ENCODE data around the gene HERC4.

DNA sequence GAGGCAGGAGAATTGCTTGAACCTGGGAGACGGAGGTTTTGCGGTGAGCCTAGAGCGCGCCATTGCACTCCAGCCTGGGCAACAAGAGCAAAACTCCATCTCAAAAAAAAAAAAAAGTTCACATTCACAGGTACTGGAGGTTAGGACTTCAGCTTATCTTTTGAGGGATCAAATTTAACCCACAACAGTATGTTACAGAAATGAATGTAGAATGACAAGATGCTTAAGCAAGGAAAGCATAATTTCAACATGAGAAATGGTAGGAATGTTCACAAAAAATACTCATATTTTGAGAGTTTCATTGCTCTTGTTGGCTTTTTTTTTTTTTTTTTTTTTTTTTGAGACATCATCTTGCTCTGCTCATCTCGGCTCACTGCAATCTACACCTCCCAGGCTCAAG, 1.9 kb upstream of the HERC4 start:
- no peak for TF ChIP-seq POLR2AphosphoS5 (IDR thresholded peaks at IDR 0.05; ENCODE audit: low read depth, low read length)
- TF ChIP-seq, protein P1, sequence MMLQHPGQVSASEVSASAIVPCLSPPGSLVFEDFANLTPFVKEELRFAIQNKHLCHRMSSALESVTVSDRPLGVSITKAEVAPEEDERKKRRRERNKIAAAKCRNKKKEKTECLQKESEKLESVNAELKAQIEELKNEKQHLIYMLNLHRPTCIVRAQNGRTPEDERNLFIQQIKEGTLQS (IDR thresholded peaks at IDR 0.05), result no peak
- TF ChIP-seq POLR2A (IDR thresholded peaks at IDR 0.05; ENCODE audit: borderline replicate concordance, extremely low read depth, insufficient read depth, insufficient read length), result no peak
- TF ChIP-seq, protein P2, sequence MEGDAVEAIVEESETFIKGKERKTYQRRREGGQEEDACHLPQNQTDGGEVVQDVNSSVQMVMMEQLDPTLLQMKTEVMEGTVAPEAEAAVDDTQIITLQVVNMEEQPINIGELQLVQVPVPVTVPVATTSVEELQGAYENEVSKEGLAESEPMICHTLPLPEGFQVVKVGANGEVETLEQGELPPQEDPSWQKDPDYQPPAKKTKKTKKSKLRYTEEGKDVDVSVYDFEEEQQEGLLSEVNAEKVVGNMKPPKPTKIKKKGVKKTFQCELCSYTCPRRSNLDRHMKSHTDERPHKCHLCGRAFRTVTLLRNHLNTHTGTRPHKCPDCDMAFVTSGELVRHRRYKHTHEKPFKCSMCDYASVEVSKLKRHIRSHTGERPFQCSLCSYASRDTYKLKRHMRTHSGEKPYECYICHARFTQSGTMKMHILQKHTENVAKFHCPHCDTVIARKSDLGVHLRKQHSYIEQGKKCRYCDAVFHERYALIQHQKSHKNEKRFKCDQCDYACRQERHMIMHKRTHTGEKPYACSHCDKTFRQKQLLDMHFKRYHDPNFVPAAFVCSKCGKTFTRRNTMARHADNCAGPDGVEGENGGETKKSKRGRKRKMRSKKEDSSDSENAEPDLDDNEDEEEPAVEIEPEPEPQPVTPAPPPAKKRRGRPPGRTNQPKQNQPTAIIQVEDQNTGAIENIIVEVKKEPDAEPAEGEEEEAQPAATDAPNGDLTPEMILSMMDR (IDR thresholded peaks at IDR 0.05 in 2 of 3, conservative IDR thresholded peaks at IDR 0.05 in 1 of 3; ENCODE audit: borderline replicate concordance in 1 of 3, insufficient read depth in 1 of 3, low read depth in 2 of 3, low read length in 2 of 3), result no peak
- TF ChIP-seq JUND (IDR thresholded peaks at IDR 0.05), result no peak
- no peak for TF ChIP-seq CBX3 (IDR thresholded peaks at IDR 0.05; ENCODE audit: low read depth)
- TF ChIP-seq SIN3A (IDR thresholded peaks at IDR 0.05; ENCODE audit: low read depth), result no peak
- no peak for TF ChIP-seq ZFX (IDR thresholded peaks at IDR 0.05)
- TF ChIP-seq ELF1 (IDR thresholded peaks at IDR 0.05; ENCODE audit: borderline replicate concordance, low read depth), result no peak
- TF ChIP-seq SRF (IDR thresholded peaks at IDR 0.05; ENCODE audit: low read depth), result no peak
- TF ChIP-seq, protein P3, sequence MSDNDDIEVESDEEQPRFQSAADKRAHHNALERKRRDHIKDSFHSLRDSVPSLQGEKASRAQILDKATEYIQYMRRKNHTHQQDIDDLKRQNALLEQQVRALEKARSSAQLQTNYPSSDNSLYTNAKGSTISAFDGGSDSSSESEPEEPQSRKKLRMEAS (IDR thresholded peaks at IDR 0.05), result no peak
- no peak for TF ChIP-seq CEBPB (IDR thresholded peaks at IDR 0.05; ENCODE audit: low read depth)
- TF ChIP-seq EZH2phosphoT487 (IDR thresholded peaks at IDR 0.05; ENCODE audit: borderline replicate concordance), result no peak
